Nephron progenitor cell (in vitro differentiated cells): ENCODE results near the gene RPS6KA2.
"Not testable (repeated sequence)": the region's sequence is repeated elsewhere in the genome, so short reads cannot be mapped to it uniquely, and the experiment has no call there.

Experiments
- DNase-seq: peaks from one replicate; pipeline ENCODE4 v3.0.0; 2021
- H3K27ac Mint-ChIP-seq: 2 replicates; pipeline ENCODE4 v1.8.0; 2021; ENCODE audit warnings: mild to moderate bottlenecking, moderate library complexity, mixed read lengths
- H3K27me3 Mint-ChIP-seq: 2 replicates; pipeline ENCODE4 v1.8.0; 2021; ENCODE audit warnings: mild to moderate bottlenecking, low read depth, mixed read lengths; ENCODE audit not compliant: poor library complexity
- H3K36me3 Mint-ChIP-seq: 2 replicates; pipeline ENCODE4 v1.8.0; 2021; ENCODE audit warnings: low read depth, mixed read lengths
- H3K4me1 Mint-ChIP-seq: 2 replicates; pipeline ENCODE4 v1.8.0; 2021; ENCODE audit warnings: mixed read lengths
- H3K4me3 Mint-ChIP-seq: 2 replicates; pipeline ENCODE4 v1.8.0; 2021; ENCODE audit warnings: mild to moderate bottlenecking, moderate library complexity, mixed read lengths
- H3K9me3 Mint-ChIP-seq: 2 replicates; pipeline ENCODE4 v1.8.0; 2021; ENCODE audit warnings: mild to moderate bottlenecking, moderate library complexity, mixed read lengths
- CTCF ChIP-seq: fragments of 200-600 bp; sonication (generic); IDR thresholded peaks from 2 replicates; pipeline ENCODE4 v1.5.0; 2021; ENCODE audit warnings: antibody characterized with exemption

The RPS6KA2 gene

GRCh38 chr6:166370489-166370888 is 256.6 kb downstream of the RPS6KA2 start:
- no peaks in the 10 kb centered on the region for H3K4me1 Mint-ChIP-seq
- H3K27ac Mint-ChIP-seq = no peak overlapping the region
- H3K27me3 Mint-ChIP-seq = no peaks in the 10 kb centered on the region
- DNase-seq = no peak
- no peaks in the 10 kb centered on the region for H3K36me3 Mint-ChIP-seq
- no peak overlapping the region for H3K4me3 Mint-ChIP-seq
- TF ChIP-seq CTCF = no peak
- no peaks in the 10 kb centered on the region for H3K9me3 Mint-ChIP-seq

GRCh38 chr6:166369782-166370181 is 257.3 kb downstream of the RPS6KA2 start:
- H3K9me3 Mint-ChIP-seq = no peaks in the 10 kb centered on the region
- DNase-seq = no peak
- no peaks in the 10 kb centered on the region for H3K4me1 Mint-ChIP-seq
- no peak for TF ChIP-seq CTCF
- no peaks in the 10 kb centered on the region for H3K27me3 Mint-ChIP-seq
- no peak overlapping the region for H3K4me3 Mint-ChIP-seq
- no peaks in the 10 kb centered on the region for H3K36me3 Mint-ChIP-seq
- no peak overlapping the region for H3K27ac Mint-ChIP-seq

GRCh38 chr6:166366921-166367320 is 260.1 kb downstream of the RPS6KA2 start:
- TF ChIP-seq CTCF = no peak
- Mint-ChIP-seq H3K36me3 (peaks cover 4% of the 10 kb centered on the region), H3K27me3 (no peaks in the 10 kb centered on the region), H3K4me1 (no peaks in the 10 kb centered on the region), H3K27ac (no peak overlapping the region), H3K4me3 (no peak overlapping the region), H3K9me3 (no peaks in the 10 kb centered on the region)
- DNase-seq = no peak

GRCh38 chr6:166365806-166366205 is 261.2 kb downstream of the RPS6KA2 start:
- no peak overlapping the region for H3K4me3 Mint-ChIP-seq
- H3K27ac Mint-ChIP-seq = no peak overlapping the region
- peaks cover 4% of the 10 kb centered on the region for H3K36me3 Mint-ChIP-seq
- no peaks in the 10 kb centered on the region for H3K9me3 Mint-ChIP-seq
- DNase-seq = no peak
- peaks cover 2% of the 10 kb centered on the region for H3K4me1 Mint-ChIP-seq
- TF ChIP-seq CTCF = no peak
- no peaks in the 10 kb centered on the region for H3K27me3 Mint-ChIP-seq

GRCh38 chr6:166365221-166365620 is 261.8 kb downstream of the RPS6KA2 start:
- Mint-ChIP-seq H3K4me3 (no peak overlapping the region), H3K36me3 (peaks cover 4% of the 10 kb centered on the region), H3K27me3 (no peaks in the 10 kb centered on the region), H3K9me3 (no peaks in the 10 kb centered on the region), H3K4me1 (peaks cover 4% of the 10 kb centered on the region), H3K27ac (no peak overlapping the region)
- no peak for DNase-seq
- no peak for TF ChIP-seq CTCF

GRCh38 chr6:166364456-166364855 is 262.6 kb downstream of the RPS6KA2 start:
- DNase-seq = no peak
- H3K9me3 Mint-ChIP-seq = no peaks in the 10 kb centered on the region
- H3K4me1 Mint-ChIP-seq = peaks cover 4% of the 10 kb centered on the region
- peaks cover 4% of the 10 kb centered on the region for H3K36me3 Mint-ChIP-seq
- no peaks in the 10 kb centered on the region for H3K27me3 Mint-ChIP-seq
- H3K4me3 Mint-ChIP-seq = no peak overlapping the region
- TF ChIP-seq CTCF = no peak
- H3K27ac Mint-ChIP-seq = no peak overlapping the region

GRCh38 chr6:166362427-166362826 is 264.6 kb downstream of the RPS6KA2 start:
- DNase-seq, H3K4me3 Mint-ChIP-seq, H3K36me3 Mint-ChIP-seq, H3K27me3 Mint-ChIP-seq, H3K4me1 Mint-ChIP-seq, H3K27ac Mint-ChIP-seq: not testable (repeated sequence)
- H3K9me3 Mint-ChIP-seq = peaks cover 10% of the 10 kb centered on the region
